ENCODE measurements around the gene C1RL.

GRCh38 chr12:7154042-7154441 lies 45.0 kb upstream of the C1RL start:
- TF ChIP-seq CTCF (IDR thresholded peaks at IDR 0.05) = no peak
- TF ChIP-seq EZH2 (IDR thresholded peaks at IDR 0.05; ENCODE audit: borderline replicate concordance, insufficient read depth, low read depth, low read length, poor library complexity, severe bottlenecking) = no peak

Measured in B cell (primary cell).